Breast epithelium (tissue), 4 donors: ENCODE measurements around the gene ANKRD65. TPM values are rescaled to one million over a fixed set of nuclear protein-coding genes. Genes with fewer than 3 reads are reported as not detected.
"Not testable (repeated sequence)": the region's sequence is repeated elsewhere in the genome, so short reads cannot be mapped to it uniquely, and the experiment has no call there.

ENCODE experiments used
- DNase-seq, 2 donors: peaks; one replicate each; pipeline ENCODE4 v3.0.0-alpha.2; 2019; ENCODE audit warnings: low spot score in 2 of 2
- H3K27ac ChIP-seq, 2 donors: fragments of 200-600 bp; sonication (generic) in 1 of 2; one replicate each; pipeline ENCODE4 v1.5.1; 2016 to 2019; ENCODE audit warnings: mild to moderate bottlenecking in 1 of 2
- H3K27me3 ChIP-seq, 2 donors: fragments of 200-600 bp; sonication (generic) in 1 of 2; one replicate each; pipeline versions ENCODE4 v1.5.1 to v1.6.0; 2017 to 2019; ENCODE audit warnings: control low read depth in 1 of 2, mild to moderate bottlenecking in 1 of 2
- H3K36me3 ChIP-seq: fragments of 200-600 bp; one replicate; pipeline ENCODE4 v1.5.1; 2019
- H3K4me1 ChIP-seq, 2 donors: fragments of 200-600 bp; sonication (generic); one replicate each; pipeline ENCODE4 v1.5.1; 2016 to 2019; ENCODE audit warnings: control low read depth in 1 of 2
- H3K4me3 ChIP-seq, 3 donors: fragments of 200-600 bp; sonication (generic); 1 replicate in 2 of 3; 2 replicates in 1 of 3; pipeline ENCODE4 v1.5.1; 2016 to 2019; ENCODE audit warnings: mild to moderate bottlenecking in 3 of 3, moderate library complexity in 2 of 3
- H3K9me3 ChIP-seq, 2 donors: fragments of 200-600 bp; sonication (generic) in 1 of 2; one replicate each; pipeline ENCODE4 v1.5.1; 2016 to 2019; ENCODE audit warnings: control low read depth in 1 of 2
- CTCF ChIP-seq, 3 donors: fragments of 450-650 bp; IDR thresholded peaks; one replicate each; pipeline ENCODE4 v1.5.1; 2016 to 2017; ENCODE audit warnings: antibody characterized with exemption in 3 of 3, mild to moderate bottlenecking in 3 of 3, moderate library complexity in 3 of 3
- POLR2A ChIP-seq: fragments of 450-650 bp; IDR thresholded peaks from one replicate; pipeline ENCODE4 v1.6.1; 2016; ENCODE audit warnings: antibody characterized with exemption, mild to moderate bottlenecking, moderate library complexity
- POLR2AphosphoS5 ChIP-seq, 3 donors: sonication (generic); formaldehyde crosslinking; IDR thresholded peaks; one replicate each; pipeline ENCODE4 v1.6.1; 2017; ENCODE audit warnings: antibody characterized with exemption in 3 of 3
- intact Hi-C: fragments of 100-400 bp; cut with DNase I; formaldehyde crosslinking; loops from one replicate; pipeline ENCODE4 v1.15.1; 2023; ENCODE audit warnings: low total_unique reads
- total RNA-seq, 3 donors: library from RNA; depleted of rRNA; stranded (reverse); fragments of >200 nt; gene quantifications; one replicate each; pipeline ENCODE4 v1.1.0, GENCODE V29; 2016

ANKRD65 gene
- total RNA-seq, 3 donors from 2014 or later: 10.2 to 16.0 (median 12.2) TPM

DNA sequence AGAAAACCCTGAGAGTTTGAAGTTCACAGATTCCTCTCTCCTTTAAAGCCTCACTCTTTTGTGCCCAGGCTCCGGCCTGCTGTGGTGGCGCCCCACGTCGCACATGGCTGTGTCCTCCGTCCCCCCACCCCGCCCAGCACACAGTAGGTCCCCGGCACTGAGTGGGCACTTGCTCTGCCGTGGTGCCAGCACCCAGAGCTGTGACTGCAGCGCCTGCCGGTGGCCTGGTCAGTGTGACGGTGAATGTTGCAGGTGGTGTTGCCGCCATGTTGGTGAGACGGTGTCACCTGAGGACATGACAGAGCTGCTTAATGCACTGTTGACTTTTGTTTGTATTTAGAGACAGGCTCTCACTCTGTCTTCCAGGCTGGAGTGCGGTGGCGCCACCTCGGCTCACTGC lies 31.8 kb upstream of the ANKRD65 start:
- H3K27ac ChIP-seq: no peak overlapping the region
- no peak overlapping the region for H3K4me3 ChIP-seq
- H3K36me3 ChIP-seq: no peaks in the 10 kb centered on the region
- no peaks in the 10 kb centered on the region for H3K4me1 ChIP-seq
- no peak for DNase-seq
- H3K27me3 ChIP-seq: no peaks in the 10 kb centered on the region
- no peak for TF ChIP-seq POLR2A
- no peak for TF ChIP-seq CTCF (IDR thresholded peaks at IDR 0.05)
- no peak for TF ChIP-seq POLR2AphosphoS5 (IDR thresholded peaks at IDR 0.05)
- no peaks in the 10 kb centered on the region for H3K9me3 ChIP-seq
- intact Hi-C loops: no loop called here

GRCh38 chr1:1452365-1452739 lies 31.3 kb upstream of the ANKRD65 start:
- H3K27ac ChIP-seq, DNase-seq, H3K4me3 ChIP-seq, H3K9me3 ChIP-seq, H3K36me3 ChIP-seq, H3K27me3 ChIP-seq, H3K4me1 ChIP-seq, intact Hi-C loops: not testable (repeated sequence)

DNA sequence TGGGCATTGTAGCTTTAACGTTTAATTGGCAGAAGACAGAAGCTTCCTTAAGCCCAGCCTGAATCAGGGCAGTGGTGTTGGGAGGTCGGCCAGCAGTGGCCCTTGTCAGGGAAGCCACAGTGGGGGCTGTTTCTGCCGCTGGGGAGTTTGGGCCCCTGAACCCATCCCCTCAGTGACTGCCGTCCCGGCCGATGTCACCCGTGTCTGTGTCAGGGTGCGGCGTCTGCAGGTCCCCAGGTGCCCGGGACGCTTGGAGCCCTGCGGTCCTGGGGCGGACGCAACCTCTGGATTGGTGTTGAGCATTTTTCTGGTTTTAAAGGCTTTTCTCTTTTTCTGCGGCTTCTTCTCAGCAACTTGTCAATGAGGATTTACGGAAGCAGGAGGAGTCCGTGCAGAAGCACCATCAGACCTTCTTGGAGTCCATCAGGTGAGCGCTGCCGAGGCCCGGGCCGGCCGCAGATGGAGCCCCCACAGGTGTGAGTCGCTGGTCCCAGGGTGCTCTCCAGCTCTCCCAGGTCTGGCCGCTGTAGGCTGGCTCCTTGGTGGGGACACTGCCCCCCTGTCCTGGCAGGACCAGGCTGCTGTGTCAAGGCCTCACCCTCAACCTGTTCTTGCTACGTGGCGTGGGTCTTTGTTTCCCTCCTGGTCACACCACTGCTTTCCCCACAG lies 30.8 kb upstream of the ANKRD65 start:
- no peak overlapping the region for H3K27ac ChIP-seq
- intact Hi-C loops: no loop called here
- H3K36me3 ChIP-seq: no peaks in the 10 kb centered on the region
- no peak overlapping the region for H3K4me3 ChIP-seq
- H3K27me3 ChIP-seq: no peaks in the 10 kb centered on the region
- H3K4me1 ChIP-seq: no peaks in the 10 kb centered on the region
- DNase-seq: no peak
- no peaks in the 10 kb centered on the region for H3K9me3 ChIP-seq
- TF ChIP-seq CTCF (IDR thresholded peaks at IDR 0.05) (no peak), POLR2A (no peak), POLR2AphosphoS5 (IDR thresholded peaks at IDR 0.05) (no peak)

DNA sequence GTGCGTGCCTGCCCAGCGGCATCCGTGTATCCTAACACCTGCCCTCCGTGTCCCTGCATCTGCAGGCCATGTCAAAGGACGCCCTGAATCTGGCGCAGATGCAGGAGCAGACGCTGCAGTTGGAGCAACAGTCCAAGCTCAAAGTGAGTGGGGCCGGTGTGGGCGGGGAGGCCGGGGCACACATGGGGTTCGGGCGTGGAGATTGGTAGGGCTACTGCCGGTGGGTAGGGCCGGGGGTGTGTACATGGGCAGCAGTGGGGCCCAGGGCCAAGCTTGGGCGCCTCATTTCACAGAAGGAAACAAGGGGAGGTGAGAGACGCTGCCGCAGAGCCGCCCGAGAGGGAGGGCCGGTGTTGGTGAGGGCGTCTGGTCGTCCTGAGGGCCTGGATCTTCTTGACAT lies 29.5 kb upstream of the ANKRD65 start:
- intact Hi-C loops, DNase-seq, H3K9me3 ChIP-seq, H3K27ac ChIP-seq, H3K27me3 ChIP-seq, H3K4me1 ChIP-seq, H3K36me3 ChIP-seq, H3K4me3 ChIP-seq: not testable (repeated sequence)

GRCh38 chr1:1449099-1449739 lies 28.1 kb upstream of the ANKRD65 start, which contains the start of gene ATAD3C:
Gene ATAD3C (plus strand): TSS chr1:1449689. CDS start chr1:1450684, 995 bp downstream.
- H3K36me3 ChIP-seq: no peaks in the 10 kb centered on the region
- TF ChIP-seq POLR2AphosphoS5 (IDR thresholded peaks at IDR 0.05) (no peak), POLR2A (no peak), CTCF (IDR thresholded peaks at IDR 0.05) (no peak)
- no peaks in the 10 kb centered on the region for H3K4me1 ChIP-seq
- H3K27ac ChIP-seq: no peak within 1 kb of the TSS
- H3K27me3 ChIP-seq: no peaks in the 10 kb centered on the region
- DNase-seq: no peak
- no peak within 1 kb of the TSS for H3K4me3 ChIP-seq
- no peaks in the 10 kb centered on the region for H3K9me3 ChIP-seq
- intact Hi-C loops: no loop called here

GRCh38 chr1:1446631-1447030 lies 25.6 kb upstream of the ANKRD65 start:
- H3K36me3 ChIP-seq, DNase-seq, H3K9me3 ChIP-seq, intact Hi-C loops, H3K4me3 ChIP-seq, H3K27ac ChIP-seq, H3K4me1 ChIP-seq, H3K27me3 ChIP-seq: not testable (repeated sequence)
